ENCODE measurements around the gene MCM9.

DNA sequence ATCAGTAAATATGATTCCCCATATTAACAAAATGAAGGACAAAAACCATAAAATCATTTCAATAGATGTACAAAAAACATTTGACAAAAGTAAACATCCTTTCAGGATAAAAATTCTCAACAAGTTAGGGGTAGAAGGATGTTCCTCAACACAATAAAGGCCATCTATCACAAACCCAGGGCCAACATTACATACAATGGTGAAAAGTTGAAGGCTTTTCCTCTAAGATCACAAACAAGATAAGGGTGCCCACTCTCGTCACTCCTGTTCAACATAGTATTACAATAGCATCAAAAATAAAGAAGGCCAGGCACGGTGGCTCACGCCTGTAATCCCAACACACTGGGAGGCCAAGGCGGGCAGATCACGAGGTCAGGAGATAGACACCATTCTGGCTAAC is 63.6 kb downstream of the MCM9 start:
- TF ChIP-seq CTCF (IDR thresholded peaks at IDR 0.05) (no peak), EP300 (IDR thresholded peaks at IDR 0.05) (no peak), POLR2A (IDR thresholded peaks at IDR 0.05) (no peak)
